GM21576 (cell line): ENCODE results near the gene DYNLT1.
"Not testable (repeated sequence)": the region's sequence is repeated elsewhere in the genome, so short reads cannot be mapped to it uniquely, and the experiment has no call there.

Source experiments
- ATAC-seq: cut with Tn5 transposase; IDR thresholded peaks from one replicate; pipeline ENCODE4 v1.9.1; 2021; ENCODE audit warnings: mild to moderate bottlenecking, moderate library complexity; ENCODE audit not compliant: unreplicated experiment

Gene DYNLT1

DNA sequence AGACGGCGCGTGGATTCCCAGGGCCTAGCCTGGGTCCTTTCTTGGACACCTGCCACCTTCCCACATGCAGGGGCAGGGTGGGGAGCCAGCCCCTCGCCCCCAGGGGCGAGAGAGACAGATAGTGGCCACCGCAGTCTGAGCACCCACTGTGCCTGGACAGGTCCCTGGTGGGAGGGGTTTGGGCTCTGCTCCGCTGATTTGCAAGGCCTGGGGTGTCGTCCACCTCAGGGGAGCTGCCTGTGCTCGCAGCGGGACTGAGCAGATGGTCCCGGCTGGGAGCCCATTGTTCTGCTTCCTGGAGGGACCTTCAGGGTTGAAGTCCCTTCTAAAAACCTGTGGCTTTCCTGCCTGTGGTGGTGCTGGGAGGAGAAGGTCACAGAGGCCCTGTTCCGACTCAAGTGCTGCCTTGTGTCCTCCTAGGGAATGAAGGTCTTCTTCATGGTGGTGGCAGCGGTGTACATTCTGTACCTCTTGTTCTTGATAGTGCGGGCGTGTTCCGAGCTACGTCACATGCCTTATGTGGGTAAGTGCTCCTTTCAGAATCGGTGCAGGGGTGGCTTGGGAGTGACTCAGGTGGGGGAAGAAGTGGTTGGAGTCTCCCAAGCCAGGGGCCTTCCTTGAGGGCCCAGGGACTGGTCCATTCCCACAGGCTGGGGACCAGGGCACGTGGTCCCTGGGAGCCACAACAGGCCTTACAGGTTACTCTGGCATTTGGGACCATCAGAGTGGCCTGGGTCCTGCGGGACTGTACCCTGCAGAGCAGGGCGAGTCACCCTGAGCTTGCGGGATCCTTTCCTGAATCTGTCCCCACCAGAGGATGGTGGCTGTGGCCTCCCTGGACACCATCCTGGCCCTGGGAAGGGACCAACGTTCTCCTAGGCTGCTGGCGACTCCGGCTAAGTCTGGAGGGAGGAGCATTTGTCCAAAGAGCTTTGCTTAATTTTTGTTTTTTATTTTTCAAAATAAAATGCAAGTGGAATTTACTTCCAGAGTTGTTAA, 19.6 kb downstream of the DYNLT1 start:
- no peak for ATAC-seq

- ATAC-seq = no peak
These were observed 21.9 kb downstream of the DYNLT1 start for GRCh38 chr6:158622545-158623190.

DNA sequence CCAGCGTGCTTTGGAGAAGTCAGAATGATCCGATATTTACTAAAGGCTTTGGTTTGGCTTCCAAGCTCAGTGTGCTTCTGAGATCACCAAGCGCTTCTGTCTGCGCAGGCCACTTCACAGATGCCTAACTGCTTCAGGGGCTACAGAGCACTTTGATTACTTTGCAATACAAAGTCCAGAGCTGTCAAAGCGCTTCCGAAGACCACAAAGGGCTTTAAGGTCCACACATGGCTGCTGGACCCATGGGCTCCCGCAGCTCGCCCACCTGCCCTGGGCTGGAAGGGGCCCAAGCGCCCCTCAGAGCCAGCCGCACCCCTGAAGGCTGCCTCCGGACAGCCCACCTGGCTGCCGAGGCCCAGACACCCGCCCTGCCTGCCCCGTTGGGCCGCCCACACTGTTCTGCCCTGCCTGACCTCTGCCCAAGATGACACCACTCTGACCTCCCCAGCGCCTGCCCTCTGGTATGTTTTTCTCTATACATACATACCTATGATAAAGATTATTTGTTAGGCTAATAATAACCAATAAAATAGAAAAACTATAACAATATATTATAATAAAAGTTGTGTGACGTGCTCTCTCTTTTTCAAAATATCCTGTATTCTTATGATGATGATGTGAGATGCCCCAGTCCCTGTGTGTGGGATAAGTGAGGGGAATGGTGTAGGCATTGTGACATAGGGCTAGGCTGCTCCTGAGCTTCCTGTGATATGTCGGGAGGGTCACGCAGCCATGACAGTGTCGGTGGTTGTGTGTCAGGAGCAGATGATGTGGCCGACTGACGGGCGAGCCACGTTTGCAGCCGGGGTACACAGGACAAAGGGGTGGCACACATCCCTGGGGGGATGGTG, 22.6 kb downstream of the DYNLT1 start:
- no peak for ATAC-seq

DNA sequence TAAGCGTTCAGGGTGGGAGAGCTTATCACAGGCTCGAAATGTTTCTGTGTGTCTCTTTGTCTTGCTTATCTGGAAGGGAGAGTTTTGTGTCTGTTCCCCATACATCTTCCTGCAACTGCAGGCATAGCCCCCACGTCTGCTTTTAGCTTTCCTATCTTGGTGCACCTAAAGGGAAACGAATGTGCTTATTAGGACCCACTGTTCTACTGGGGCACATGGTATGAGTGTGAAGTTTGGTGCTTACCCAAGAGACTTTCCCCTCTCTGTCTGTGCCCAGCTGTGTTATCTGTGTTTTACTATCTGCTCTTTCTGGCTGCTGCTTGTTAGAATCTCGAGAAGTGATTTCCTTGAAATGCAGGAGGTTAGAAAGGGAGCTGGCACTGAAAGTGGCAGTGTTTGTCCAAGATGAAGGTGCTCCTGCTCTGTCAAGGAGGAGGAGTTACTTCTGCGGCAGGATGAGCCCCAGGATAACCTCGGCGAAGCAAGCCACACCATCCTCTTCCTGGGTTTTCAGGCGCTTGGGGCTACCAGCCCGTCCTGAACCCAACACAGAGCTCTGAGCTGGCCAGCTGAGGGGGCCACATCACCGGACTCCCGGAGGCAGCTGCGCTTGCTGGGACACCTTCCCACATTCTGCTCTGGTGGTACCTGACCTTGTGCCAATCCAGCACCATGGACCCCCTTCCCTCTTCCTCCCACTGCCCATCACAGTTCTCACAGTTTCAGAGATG, 23.4 kb downstream of the DYNLT1 start:
- no peak for ATAC-seq

GRCh38 chr6:158619922-158620801, 24.4 kb downstream of the DYNLT1 start:
- no peak for ATAC-seq

DNA sequence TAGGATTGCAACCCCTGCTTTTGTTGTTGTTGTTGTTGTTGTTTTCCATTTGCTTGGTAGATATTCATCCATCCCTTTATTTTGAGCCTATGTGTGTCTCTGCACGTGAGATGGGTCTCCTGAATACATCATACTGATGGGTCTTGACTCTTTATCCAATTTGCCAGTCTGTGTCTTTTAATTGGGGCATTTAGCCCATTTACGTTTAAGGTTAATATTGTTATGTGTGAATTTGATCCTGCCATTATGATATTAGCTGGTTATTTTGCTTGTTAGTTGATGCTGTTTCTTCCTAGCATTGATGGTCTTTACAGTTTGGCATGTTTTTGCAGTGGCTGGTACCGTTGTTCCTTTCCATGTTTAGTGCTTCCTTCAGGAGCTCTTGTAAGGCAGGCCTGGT, 26.3 kb downstream of the DYNLT1 start:
- not testable (repeated sequence) for ATAC-seq

- not testable (repeated sequence) for ATAC-seq
These were observed 29.9 kb downstream of the DYNLT1 start for GRCh38 chr6:158614606-158615005.

GRCh38 chr6:158611541-158612370, 32.8 kb downstream of the DYNLT1 start:
- no peak for ATAC-seq

DNA sequence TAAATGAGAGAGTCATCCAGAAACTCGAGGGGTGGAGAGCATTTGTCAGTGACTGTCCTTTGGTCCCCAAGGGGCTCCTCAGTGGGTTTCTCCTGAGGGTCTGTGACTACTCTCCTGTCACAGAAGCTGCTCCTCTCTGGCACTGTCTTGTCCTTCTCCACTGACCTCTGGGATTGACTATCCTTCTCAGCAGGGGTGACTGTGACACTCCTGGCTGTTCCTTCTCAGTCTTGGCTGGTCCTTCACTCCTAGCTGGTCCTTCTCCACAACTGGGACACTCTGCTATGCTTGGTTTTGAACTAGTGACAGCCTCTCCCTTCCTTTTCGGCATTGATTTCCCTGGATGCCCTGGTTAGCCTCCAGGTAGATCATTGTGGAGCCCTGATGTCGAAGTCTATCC, 33.5 kb downstream of the DYNLT1 start:
- ATAC-seq = no peak

GRCh38 chr6:158610319-158610968, 34.1 kb downstream of the DYNLT1 start:
- no peak for ATAC-seq

GRCh38 chr6:158609455-158610155, 34.9 kb downstream of the DYNLT1 start:
- no peak for ATAC-seq

DNA sequence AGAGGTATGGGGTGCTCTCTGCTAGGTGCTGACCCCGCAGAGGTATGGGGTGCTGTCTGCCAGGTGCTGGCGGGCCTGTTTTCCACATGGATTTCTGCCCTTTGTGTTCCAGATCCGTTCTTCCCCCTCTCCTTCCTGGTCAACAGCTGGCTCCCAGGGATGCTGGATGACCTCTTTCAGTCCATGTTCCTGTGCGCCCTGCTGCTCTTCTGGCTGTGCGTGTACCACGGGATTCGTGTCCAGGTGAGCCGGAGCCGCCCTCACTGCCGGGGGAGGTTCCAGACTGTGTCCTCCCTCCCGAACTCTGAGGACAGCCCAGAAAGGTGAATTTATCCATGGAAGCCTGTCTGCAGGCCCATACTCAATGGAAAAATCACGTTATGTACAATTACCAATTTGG, 36.3 kb downstream of the DYNLT1 start:
- ATAC-seq = no peak

DNA sequence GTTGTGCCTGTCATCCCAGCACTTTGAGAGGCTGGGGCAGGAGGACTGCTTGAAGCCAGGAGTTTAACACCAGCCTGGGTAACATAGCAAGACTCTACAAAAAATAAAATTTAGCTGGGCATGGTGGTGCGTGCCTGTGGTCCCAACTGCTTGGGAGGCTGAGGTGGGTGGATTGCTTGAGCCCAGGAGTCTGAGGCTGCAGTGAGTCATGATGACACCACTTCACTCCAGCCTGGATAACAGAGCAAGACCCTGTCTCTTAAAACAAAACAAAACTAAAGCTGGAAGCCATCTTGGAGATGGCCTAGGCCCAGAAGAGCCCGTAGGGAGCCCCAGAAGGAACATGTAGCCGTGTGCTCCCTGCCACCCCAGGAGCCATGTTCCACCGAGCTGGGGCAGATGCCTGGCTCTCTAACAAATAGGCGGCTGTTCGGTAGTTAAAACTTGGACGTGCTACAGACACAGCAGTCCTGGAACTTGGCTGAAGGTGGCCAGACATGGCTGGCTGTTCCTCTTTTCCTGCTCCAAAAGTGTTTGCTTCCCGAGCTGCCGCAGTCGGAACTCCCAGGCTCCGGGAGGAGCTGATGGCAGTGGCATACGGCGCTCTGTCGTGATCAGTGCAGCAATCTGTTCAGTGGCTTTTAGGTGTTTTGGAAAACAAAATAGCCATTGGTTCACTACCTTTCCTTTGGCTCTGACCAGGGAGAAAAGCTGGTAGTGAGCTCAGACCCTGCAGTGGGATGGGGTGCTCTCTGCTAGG, 37.0 kb downstream of the DYNLT1 start:
- ATAC-seq = no peak

DNA sequence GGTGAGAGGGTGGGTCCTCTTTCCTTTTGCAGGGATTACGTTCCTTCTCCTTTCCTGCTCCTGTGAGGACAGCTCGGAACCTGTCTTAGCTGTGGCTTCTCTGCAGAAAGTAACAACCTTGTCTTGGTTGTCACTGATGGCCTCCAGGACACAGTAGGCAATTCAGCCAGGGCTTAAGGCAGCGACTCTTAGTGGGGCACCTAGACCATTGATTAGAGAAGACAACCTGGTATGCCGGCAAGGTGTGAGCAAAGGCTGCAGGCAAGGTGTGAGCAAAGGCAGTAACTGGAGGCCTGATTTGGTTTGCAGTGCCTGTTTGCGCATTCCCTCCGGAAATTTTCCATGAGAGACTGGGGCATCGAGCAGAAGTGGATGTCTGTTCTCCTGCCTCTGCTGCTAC, 37.6 kb downstream of the DYNLT1 start:
- ATAC-seq = no peak

GRCh38 chr6:158606011-158606410, 38.5 kb downstream of the DYNLT1 start:
- ATAC-seq = not testable (repeated sequence)

- ATAC-seq = no peak
These were observed 39.2 kb downstream of the DYNLT1 start for GRCh38 chr6:158605266-158605878.
